ENCODE measurements around the gene FOXL2. TPM values are rescaled to one million over a fixed set of nuclear protein-coding genes. Genes with fewer than 3 reads are reported as not detected.

The FOXL2 gene
- total RNA-seq, 2 donors from 2014 or later, result 0.07 TPM; not detected in 1

DNA sequence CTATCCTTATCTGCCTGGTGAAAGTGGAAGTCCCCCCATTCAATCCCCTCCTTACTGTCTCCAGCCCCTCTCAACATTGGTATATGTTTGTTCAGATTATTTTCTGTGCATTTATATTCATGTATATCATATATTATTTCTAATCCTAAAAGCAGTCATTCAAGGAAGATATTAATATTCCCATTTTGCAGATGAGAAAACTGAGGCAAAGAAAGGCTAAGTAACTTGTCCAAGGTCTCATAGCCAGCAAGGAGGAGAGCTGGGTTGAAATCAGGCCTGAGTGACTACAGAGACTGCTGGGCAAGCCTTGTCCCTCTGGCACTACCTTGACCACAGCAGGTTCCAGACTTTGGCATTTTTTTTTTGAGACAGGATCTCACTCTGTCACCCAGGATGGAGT, 29.1 kb upstream of the FOXL2 start:
- intact Hi-C loops (cut with DNase I), result no loop called here

DNA sequence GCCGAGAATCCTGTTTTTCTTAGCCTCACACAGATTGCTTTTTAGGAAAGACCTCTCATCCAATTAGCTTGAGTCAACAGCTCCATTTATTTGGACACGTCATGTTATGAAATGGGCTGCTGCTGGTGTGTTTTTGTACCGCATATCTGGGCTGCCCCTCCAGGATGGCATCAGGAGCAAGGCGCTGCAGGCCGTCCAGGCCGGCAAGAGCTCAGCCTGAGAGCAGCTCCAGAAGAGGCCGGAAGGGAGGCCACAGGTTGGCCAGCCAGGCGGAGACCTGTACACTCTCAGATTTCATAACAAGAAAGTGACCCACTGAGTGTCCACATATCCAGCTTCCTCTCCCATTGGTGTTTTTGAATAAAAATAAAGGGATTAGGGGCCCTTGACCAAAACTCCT, 28.4 kb upstream of the FOXL2 start:
- no peak overlapping the region for H3K4me3 ChIP-seq
- no peaks in the 10 kb centered on the region for H3K36me3 ChIP-seq
- no peak overlapping the region for H3K9ac ChIP-seq (ENCODE audit: low read depth in 2 of 2, low read length in 2 of 2)
- TF ChIP-seq, protein P1, sequence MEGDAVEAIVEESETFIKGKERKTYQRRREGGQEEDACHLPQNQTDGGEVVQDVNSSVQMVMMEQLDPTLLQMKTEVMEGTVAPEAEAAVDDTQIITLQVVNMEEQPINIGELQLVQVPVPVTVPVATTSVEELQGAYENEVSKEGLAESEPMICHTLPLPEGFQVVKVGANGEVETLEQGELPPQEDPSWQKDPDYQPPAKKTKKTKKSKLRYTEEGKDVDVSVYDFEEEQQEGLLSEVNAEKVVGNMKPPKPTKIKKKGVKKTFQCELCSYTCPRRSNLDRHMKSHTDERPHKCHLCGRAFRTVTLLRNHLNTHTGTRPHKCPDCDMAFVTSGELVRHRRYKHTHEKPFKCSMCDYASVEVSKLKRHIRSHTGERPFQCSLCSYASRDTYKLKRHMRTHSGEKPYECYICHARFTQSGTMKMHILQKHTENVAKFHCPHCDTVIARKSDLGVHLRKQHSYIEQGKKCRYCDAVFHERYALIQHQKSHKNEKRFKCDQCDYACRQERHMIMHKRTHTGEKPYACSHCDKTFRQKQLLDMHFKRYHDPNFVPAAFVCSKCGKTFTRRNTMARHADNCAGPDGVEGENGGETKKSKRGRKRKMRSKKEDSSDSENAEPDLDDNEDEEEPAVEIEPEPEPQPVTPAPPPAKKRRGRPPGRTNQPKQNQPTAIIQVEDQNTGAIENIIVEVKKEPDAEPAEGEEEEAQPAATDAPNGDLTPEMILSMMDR (IDR thresholded peaks at IDR 0.05), result no peak
- no peaks in the 10 kb centered on the region for H3K27me3 ChIP-seq
- no peaks in the 10 kb centered on the region for H3K4me1 ChIP-seq
- no peaks in the 10 kb centered on the region for H3K9me3 ChIP-seq
- no peak overlapping the region for H3K27ac ChIP-seq
- no peak for DNase-seq
- intact Hi-C loops (cut with DNase I), result no loop called here

More for the DNA sequence above, 29.1 kb upstream of the FOXL2 start:
- Histone ChIP-seq H3K9me3 (no peaks in the 10 kb centered on the region), H3K4me3 (no peak overlapping the region), H3K36me3 (no peaks in the 10 kb centered on the region), H3K27ac (no peak overlapping the region), H3K9ac (ENCODE audit: low read depth in 2 of 2, low read length in 2 of 2) (no peak overlapping the region), H3K4me1 (no peaks in the 10 kb centered on the region), H3K27me3 (no peaks in the 10 kb centered on the region)
- DNase-seq, result no peak
- TF ChIP-seq, protein P1 (IDR thresholded peaks at IDR 0.05), result no peak

DNA sequence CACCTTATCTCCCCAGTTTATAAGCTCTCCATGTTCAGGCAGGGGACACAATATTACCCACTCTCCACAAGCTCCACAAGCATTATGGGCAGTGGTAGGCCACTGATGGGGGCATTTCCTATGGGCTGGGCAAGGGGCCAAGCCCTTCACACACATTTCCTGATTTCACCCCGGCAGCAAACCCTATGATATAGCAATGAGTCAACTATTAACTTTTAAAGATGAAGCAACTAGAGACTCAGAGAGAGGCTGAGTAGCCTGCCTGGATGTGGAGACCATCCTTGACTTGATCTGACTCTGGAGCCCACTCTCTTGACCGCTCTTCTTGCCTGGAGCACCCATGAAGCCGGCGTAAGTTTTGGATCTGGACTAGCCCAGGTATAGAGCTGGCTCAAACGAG, 27.5 kb upstream of the FOXL2 start:
- Histone ChIP-seq H3K4me3 (no peak overlapping the region), H3K9me3 (no peaks in the 10 kb centered on the region), H3K27ac (no peak overlapping the region), H3K36me3 (no peaks in the 10 kb centered on the region), H3K4me1 (no peaks in the 10 kb centered on the region), H3K27me3 (no peaks in the 10 kb centered on the region), H3K9ac (ENCODE audit: low read depth in 2 of 2, low read length in 2 of 2) (no peak overlapping the region)
- TF ChIP-seq, protein P1 (IDR thresholded peaks at IDR 0.05), result no peak
- no peak for DNase-seq
- intact Hi-C loops (cut with DNase I), result no loop called here

DNA sequence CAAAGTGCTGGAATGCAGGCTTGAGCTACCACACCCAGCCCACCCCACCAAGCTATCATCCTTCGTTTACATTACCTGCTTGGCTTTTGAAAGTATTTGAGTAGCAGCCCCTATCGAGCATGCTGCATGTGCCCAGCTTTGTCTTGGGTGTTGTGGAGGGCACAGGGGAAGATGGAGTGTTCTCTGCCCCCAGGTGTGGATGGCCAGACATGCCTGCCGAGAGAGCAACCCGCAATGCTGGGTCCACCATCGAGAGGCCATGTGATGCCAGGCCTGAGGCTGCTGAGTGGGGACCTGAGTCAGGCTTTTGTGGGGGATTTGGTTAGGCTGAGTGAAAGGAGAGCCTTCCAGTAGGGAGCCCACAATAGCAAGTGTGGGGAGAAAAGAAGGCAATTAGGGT, 26.0 kb upstream of the FOXL2 start:
- intact Hi-C loops (cut with DNase I), result no loop called here
- Histone ChIP-seq H3K27ac (no peak overlapping the region), H3K9me3 (no peaks in the 10 kb centered on the region), H3K36me3 (no peaks in the 10 kb centered on the region), H3K4me3 (no peak overlapping the region), H3K27me3 (no peaks in the 10 kb centered on the region), H3K9ac (ENCODE audit: low read depth in 2 of 2, low read length in 2 of 2) (no peak overlapping the region), H3K4me1 (no peaks in the 10 kb centered on the region)
- TF ChIP-seq, protein P1 (IDR thresholded peaks at IDR 0.05), result no peak
- no peak for DNase-seq

DNA sequence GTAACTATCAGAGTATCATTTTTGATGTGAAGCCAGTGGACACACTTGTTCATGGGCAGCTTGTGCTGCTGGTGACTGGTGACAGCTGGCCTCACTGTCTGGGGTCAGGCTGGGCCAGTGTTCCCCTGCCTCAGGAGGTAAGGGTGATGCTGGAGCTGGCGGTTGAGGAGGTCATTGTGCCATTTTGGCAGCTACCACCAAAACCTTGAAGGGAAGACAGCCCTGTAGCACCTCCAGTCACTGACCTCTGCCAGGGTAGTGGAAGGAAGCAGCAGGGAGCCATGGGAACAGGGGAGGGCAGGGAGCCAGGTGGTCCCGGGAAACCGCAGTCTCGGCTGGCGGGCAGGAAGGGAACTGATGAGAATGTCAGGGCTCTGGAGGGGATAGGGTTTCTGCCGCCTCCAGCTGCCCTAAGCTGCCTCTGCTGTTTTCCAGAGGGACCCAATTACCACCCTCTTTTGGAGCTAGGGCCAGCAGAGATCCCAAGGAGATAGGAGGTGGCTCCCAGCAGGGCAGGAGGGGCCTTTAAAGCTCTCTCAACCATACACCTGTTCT, 24.9 kb upstream of the FOXL2 start:
- Histone ChIP-seq H3K9me3 (no peaks in the 10 kb centered on the region), H3K4me3 (no peak overlapping the region), H3K36me3 (no peaks in the 10 kb centered on the region), H3K4me1 (no peaks in the 10 kb centered on the region), H3K27ac (no peak overlapping the region), H3K9ac (ENCODE audit: low read depth in 2 of 2, low read length in 2 of 2) (no peak overlapping the region), H3K27me3 (no peaks in the 10 kb centered on the region)
- TF ChIP-seq, protein P1 (IDR thresholded peaks at IDR 0.05), result no peak
- no peak for DNase-seq
- intact Hi-C loops (cut with DNase I), result no loop called here
